AG04449 (cell line): ENCODE data around the gene KCNA3.

Experiments
- CTCF ChIA-PET: fragments of 350-600 bp; formaldehyde crosslinking; extraction: SDS; loops from one replicate; lab custom pipeline; 2021; ENCODE audit warnings: antibody characterized with exemption; lab: Yijun Ruan, JAX
- POLR2A ChIA-PET: fragments of 400-600, 350-600 bp; formaldehyde crosslinking; extraction: SDS; loops from one replicate; lab custom pipeline; 2020; ENCODE audit warnings: antibody characterized with exemption, inconsistent platforms; lab: Yijun Ruan, JAX
- DNase-seq: peaks from one replicate; pipeline ENCODE4 v3.0.0-alpha.2; 2010; ENCODE audit warnings: low read depth, low spot score
- H3K4me3 ChIP-seq: 2 replicates; pipeline ENCODE4 v1.5.1; 2011; ENCODE audit warnings: low read depth, mild to moderate bottlenecking, control low read depth, low read length
- TF ChIP-seq, protein P1 (sequence below): IDR thresholded peaks from one replicate; pipeline ENCODE4 v1.5.1; 2011; ENCODE audit warnings: mild to moderate bottlenecking, moderate library complexity, low read length, control low read depth, inconsistent platforms; ENCODE audit not compliant: insufficient read depth; ENCODE audit errors: missing control alignments

Gene KCNA3

DNA sequence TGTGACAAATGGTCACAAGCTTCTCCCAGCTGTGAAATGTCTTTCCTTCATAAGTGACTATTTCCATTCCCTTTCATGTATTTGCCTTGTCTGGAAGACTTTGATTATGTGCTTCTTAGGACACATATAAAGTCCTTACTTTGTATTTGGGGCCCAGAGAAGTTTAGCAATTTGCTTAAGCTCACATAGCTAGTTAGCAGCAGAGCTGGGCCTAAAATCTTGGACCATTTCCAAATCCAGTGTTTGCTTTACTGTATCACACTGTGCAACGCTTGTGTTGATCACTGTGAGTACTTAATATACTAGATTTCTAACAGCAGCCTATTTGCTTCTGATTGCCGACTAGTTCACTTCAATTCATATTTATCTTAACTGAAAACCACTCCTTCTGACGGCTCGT lies 2.2 kb upstream of the KCNA3 start:
- CTCF ChIA-PET = no interaction called here
- TF ChIP-seq, protein P1, sequence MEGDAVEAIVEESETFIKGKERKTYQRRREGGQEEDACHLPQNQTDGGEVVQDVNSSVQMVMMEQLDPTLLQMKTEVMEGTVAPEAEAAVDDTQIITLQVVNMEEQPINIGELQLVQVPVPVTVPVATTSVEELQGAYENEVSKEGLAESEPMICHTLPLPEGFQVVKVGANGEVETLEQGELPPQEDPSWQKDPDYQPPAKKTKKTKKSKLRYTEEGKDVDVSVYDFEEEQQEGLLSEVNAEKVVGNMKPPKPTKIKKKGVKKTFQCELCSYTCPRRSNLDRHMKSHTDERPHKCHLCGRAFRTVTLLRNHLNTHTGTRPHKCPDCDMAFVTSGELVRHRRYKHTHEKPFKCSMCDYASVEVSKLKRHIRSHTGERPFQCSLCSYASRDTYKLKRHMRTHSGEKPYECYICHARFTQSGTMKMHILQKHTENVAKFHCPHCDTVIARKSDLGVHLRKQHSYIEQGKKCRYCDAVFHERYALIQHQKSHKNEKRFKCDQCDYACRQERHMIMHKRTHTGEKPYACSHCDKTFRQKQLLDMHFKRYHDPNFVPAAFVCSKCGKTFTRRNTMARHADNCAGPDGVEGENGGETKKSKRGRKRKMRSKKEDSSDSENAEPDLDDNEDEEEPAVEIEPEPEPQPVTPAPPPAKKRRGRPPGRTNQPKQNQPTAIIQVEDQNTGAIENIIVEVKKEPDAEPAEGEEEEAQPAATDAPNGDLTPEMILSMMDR = no peak
- no peak overlapping the region for H3K4me3 ChIP-seq
- POLR2A ChIA-PET = no interaction called here
- no peak for DNase-seq

DNA sequence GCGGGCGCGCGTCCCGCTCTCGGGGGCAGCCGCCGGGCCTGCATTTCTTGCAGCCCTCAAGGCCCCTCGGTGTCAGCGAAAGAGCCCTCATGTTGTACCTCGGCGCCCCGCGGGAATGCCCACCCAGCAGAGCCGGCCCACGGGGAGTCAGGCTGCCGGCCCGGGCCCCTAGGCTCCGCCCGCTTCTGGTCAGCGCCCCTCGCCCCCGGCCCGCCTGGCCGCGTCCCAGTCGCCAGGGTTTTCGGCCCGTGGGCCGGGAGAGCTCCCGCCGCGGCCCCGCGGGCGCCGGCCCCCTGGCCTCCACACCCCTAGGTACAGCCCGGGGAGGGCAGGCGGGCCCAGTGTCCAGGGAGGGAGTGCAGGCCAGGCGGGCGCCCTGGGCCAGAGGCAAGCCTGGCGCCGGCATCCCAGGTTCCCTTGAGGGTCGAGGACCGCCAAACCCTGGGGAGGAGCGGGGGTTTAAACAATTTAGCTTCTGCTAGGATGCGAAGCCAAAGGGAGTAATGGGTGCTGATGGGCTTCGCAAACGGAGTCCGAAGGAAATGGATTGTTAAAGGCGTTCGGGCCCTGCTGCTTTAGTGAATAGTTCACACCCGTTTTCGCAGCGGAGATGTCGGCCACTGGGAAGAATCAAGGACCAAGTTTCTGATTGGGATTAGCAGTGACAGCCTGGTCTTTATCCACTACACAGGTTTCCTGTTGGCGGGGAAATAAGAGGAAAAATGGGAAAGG lies 486 bp upstream of the KCNA3 start:
- no peak overlapping the region for H3K4me3 ChIP-seq
- DNase-seq = no peak
- POLR2A ChIA-PET = no interaction called here
- TF ChIP-seq, protein P1 = no peak
- CTCF ChIA-PET = interaction anchor here (0.6 kb wide), 1 partner anchor 150 kb away, joined by 3 read pairs; no protein-coding TSS in a partner anchor

DNA sequence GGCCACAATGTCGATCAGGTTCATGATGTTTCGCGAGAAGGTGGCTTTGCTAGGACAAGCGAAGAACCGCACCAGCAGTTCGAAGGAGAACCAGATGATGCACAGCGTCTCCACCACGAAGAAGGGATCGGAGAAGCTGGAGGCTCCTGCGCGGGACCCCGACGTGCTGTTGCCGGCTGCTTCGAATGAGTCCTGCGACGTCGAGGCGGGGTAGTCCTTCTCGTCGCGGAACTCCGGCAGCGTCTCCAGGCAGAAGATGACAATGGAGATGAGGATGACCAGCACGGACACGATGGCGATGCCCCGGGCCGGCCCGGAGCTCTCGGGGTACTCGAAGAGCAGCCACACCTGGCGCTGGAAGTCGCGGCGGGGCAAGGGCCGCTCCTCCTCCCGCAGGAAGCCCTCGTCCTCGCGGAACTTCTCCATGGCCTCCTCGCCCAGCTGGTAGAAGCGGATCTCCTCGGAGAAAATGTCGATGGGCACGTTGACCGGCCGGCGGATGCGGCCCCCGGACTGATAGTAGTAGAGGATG lies 869 bp downstream of the KCNA3 start:
- DNase-seq = no peak
- ChIA-PET POLR2A (no interaction called here), CTCF (no interaction called here)
- H3K4me3 ChIP-seq = no peak overlapping the region
- TF ChIP-seq, protein P1 = no peak

DNA sequence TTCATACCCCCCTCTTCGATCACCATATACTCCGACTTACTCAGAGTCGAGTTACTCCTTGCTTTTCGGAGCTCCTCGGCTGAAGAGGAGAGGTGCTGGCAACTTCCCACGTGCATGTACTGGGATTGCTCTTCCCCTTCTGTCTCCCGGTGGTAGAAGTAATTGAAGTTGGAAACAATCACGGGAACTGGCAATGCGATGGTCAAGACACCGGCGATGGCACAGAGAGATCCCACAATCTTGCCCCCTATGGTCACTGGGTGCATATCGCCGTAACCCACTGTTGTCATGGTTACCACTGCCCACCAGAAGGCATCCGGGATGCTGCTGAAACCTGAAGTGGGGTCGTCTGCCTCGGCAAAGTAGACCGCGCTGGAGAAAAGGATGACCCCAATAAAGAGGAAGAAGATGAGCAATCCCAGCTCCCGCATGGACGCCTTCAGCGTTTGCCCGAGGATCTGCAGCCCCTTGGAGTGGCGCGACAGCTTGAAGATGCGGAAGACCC lies 1.5 kb downstream of the KCNA3 start:
- TF ChIP-seq, protein P1 = no peak
- ChIA-PET CTCF (no interaction called here), POLR2A (no interaction called here)
- no peak for DNase-seq
- no peak overlapping the region for H3K4me3 ChIP-seq

DNA sequence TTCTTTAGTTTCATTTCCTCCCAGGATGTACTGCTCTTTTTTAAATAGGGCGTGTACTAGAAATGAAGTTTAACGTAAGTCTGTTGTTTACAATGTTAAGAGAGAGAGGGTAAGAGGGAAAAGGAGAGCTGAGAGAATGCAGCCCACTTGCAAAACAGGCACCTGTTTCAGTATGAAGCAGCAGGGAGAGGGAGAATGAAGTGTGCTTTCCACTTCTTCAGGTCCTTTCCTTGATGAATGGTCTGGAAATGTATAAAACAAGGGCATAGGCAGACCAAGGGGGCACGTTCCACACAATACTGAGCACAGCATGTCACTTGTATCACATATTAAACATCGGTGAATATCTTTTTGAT lies 2.0 kb downstream of the KCNA3 start:
- TF ChIP-seq, protein P1 = no peak
- H3K4me3 ChIP-seq = no peak overlapping the region

DNA sequence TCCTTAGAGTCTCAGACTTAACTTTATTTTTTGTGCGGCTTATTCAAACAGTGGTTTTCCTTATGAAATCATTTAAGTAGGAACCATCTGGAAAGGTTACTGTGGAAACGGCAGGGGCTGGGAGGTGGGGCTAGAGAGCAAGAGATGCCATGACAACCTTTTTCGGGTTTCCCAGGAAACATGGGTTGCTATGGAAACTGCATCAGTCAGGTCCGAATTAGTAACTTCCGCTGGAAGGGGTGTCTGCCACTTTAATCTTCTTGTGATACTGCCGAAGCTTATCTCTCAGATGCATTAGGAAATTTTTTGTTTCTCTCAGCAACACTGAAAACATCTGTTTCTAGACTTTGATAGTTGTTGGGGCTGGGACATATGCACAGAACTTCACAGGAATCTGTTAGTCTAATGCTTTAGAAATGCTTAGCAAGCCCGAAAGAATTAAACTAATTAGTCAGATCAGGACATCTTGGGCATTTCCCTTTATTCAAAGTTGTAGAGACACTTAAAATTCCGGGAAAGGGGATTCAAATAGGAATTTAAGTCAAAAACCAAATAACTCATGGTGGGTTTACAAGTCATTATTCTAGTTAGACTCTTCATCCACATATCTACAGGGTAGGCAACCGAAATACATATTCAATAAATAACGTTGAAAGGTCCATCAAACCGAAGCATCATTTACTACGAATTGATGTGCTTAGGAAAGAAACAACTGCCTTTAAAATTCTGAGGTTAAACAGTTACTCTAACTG lies 2.6 kb downstream of the KCNA3 start:
- H3K4me3 ChIP-seq = no peak overlapping the region
- CTCF ChIA-PET = no interaction called here
- DNase-seq = no peak
- TF ChIP-seq, protein P1 = no peak
- POLR2A ChIA-PET = no interaction called here

More for the DNA sequence above, 2.0 kb downstream of the KCNA3 start:
- DNase-seq = no peak
- POLR2A ChIA-PET = no interaction called here
- CTCF ChIA-PET = no interaction called here
